ENCODE data around the gene USP6. TPM values are rescaled to one million over a fixed set of nuclear protein-coding genes. Genes with fewer than 3 reads are reported as not detected.
"Not testable (repeated sequence)": the region's sequence is repeated elsewhere in the genome, so short reads cannot be mapped to it uniquely, and the experiment has no call there.

The USP6 gene
- total RNA-seq, 1 experiment from 2014 or later = not detected

DNA sequence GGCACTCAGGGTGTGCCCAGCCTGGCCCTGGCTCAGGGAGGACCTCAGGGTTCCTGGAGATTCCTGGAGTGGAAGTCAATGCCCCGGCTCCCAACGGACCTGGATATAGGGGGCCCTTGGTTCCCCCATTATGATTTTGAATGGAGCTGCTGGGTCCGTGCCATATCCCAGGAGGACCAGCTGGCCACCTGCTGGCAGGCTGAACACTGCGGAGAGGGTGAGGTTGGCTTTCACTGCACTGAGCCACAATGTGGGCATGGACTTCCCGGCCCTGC lies 23.6 kb downstream of the USP6 start:
- intact Hi-C loops (cut with micrococcal nuclease) = no loop called here
- DNase-seq (ENCODE audit: unreplicated experiment) = no peak
- TF ChIP-seq, protein P1, sequence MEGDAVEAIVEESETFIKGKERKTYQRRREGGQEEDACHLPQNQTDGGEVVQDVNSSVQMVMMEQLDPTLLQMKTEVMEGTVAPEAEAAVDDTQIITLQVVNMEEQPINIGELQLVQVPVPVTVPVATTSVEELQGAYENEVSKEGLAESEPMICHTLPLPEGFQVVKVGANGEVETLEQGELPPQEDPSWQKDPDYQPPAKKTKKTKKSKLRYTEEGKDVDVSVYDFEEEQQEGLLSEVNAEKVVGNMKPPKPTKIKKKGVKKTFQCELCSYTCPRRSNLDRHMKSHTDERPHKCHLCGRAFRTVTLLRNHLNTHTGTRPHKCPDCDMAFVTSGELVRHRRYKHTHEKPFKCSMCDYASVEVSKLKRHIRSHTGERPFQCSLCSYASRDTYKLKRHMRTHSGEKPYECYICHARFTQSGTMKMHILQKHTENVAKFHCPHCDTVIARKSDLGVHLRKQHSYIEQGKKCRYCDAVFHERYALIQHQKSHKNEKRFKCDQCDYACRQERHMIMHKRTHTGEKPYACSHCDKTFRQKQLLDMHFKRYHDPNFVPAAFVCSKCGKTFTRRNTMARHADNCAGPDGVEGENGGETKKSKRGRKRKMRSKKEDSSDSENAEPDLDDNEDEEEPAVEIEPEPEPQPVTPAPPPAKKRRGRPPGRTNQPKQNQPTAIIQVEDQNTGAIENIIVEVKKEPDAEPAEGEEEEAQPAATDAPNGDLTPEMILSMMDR (IDR thresholded peaks at IDR 0.05; ENCODE audit: unreplicated experiment) = no peak
- POLR2A ChIA-PET = no interaction called here
- Mint-ChIP-seq H3K27ac (ENCODE audit: low read depth, unreplicated experiment) (no peak overlapping the region), H3K36me3 (ENCODE audit: insufficient read depth, unreplicated experiment) (no peaks in the 10 kb centered on the region), H3K4me1 (ENCODE audit: insufficient read depth, unreplicated experiment) (no peaks in the 10 kb centered on the region), H3K9me3 (ENCODE audit: unreplicated experiment) (no peaks in the 10 kb centered on the region), H3K4me3 (ENCODE audit: unreplicated experiment) (no peak overlapping the region), H3K27me3 (ENCODE audit: insufficient read depth, unreplicated experiment) (no peaks in the 10 kb centered on the region)
- CTCF ChIA-PET = no interaction called here
- no TSS peak for BruUV-seq (replicated peaks)

DNA sequence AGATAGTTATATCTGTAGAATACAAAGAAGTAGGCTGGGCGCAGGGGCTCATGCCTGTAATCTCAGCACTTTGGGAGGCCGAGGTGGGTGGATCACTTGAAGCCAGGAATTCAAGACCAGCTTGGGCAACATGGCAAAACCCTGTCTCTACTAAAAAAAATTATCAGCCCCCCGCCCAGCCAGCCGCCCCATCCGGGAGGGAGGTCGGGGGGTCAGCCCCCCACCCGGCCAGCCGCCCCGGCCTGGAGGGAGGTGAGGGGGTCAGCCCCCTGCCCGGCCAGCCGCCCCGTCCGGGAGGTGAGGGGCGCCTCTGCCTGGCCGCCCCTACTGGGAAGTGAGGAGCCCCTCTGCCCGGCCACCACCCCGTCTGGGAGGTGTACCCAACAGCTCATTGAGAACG lies 27.0 kb downstream of the USP6 start:
- H3K4me1 Mint-ChIP-seq (ENCODE audit: insufficient read depth, unreplicated experiment); H3K9me3 Mint-ChIP-seq (ENCODE audit: unreplicated experiment); intact Hi-C loops (cut with micrococcal nuclease); H3K36me3 Mint-ChIP-seq (ENCODE audit: insufficient read depth, unreplicated experiment); H3K4me3 Mint-ChIP-seq (ENCODE audit: unreplicated experiment); H3K27ac Mint-ChIP-seq (ENCODE audit: low read depth, unreplicated experiment); BruUV-seq (replicated peaks); DNase-seq (ENCODE audit: unreplicated experiment); POLR2A ChIA-PET: not testable (repeated sequence)
- peaks cover 20% of the 10 kb centered on the region for H3K27me3 Mint-ChIP-seq (ENCODE audit: insufficient read depth, unreplicated experiment)
- CTCF ChIA-PET = interaction anchor here (0.6 kb wide), 1 partner anchor 11 kb away, joined by 3 read pairs; no protein-coding TSS in a partner anchor

DNA sequence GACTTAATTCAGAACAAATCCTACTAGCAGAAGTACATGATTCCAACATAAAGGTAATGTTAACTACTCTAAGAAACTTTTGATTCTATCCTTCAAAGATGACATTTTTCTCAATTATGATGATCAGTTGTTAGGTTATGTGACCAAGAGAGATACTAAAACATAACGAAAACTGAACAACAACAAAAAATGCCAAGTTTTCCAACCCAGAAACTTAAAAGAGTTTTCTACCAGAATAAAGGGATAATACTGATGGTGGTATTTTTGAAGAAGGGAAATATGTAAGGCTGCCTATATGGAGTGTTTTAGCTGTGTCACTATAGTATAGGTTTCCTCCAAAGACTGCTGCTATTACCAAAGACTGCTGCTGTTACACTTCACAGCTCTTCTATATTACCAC lies 30.3 kb downstream of the USP6 start:
- H3K27me3 Mint-ChIP-seq (ENCODE audit: insufficient read depth, unreplicated experiment) = peaks cover 36% of the 10 kb centered on the region
- H3K4me3 Mint-ChIP-seq (ENCODE audit: unreplicated experiment); CTCF ChIA-PET; intact Hi-C loops (cut with micrococcal nuclease); H3K36me3 Mint-ChIP-seq (ENCODE audit: insufficient read depth, unreplicated experiment); H3K4me1 Mint-ChIP-seq (ENCODE audit: insufficient read depth, unreplicated experiment); DNase-seq (ENCODE audit: unreplicated experiment); H3K9me3 Mint-ChIP-seq (ENCODE audit: unreplicated experiment); POLR2A ChIA-PET; H3K27ac Mint-ChIP-seq (ENCODE audit: low read depth, unreplicated experiment); BruUV-seq (replicated peaks): not testable (repeated sequence)

DNA sequence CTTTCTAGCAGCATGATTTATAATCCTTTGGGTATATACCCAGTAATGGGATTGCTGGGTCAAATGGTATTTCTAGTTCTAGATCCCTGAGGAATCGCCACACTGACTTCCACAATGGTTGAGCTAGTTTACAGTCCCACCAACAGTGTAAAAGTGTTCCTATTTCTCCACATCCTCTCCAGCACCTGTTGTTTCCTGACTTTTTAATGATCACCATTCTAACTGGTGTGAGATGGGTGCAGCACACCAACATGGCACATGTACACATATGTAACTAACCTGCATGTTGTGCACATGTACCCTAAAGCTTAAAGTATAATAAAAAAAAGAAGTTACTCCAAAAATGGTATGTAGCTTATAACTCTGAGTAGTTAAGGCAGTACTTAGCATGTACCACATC lies 44.9 kb downstream of the USP6 start:
- intact Hi-C loops (cut with micrococcal nuclease); POLR2A ChIA-PET; H3K36me3 Mint-ChIP-seq (ENCODE audit: insufficient read depth, unreplicated experiment); CTCF ChIA-PET; H3K4me3 Mint-ChIP-seq (ENCODE audit: unreplicated experiment); DNase-seq (ENCODE audit: unreplicated experiment); BruUV-seq (replicated peaks); H3K4me1 Mint-ChIP-seq (ENCODE audit: insufficient read depth, unreplicated experiment); H3K9me3 Mint-ChIP-seq (ENCODE audit: unreplicated experiment); H3K27ac Mint-ChIP-seq (ENCODE audit: low read depth, unreplicated experiment): not testable (repeated sequence)
- H3K27me3 Mint-ChIP-seq (ENCODE audit: insufficient read depth, unreplicated experiment) = peaks cover 26% of the 10 kb centered on the region

DNA sequence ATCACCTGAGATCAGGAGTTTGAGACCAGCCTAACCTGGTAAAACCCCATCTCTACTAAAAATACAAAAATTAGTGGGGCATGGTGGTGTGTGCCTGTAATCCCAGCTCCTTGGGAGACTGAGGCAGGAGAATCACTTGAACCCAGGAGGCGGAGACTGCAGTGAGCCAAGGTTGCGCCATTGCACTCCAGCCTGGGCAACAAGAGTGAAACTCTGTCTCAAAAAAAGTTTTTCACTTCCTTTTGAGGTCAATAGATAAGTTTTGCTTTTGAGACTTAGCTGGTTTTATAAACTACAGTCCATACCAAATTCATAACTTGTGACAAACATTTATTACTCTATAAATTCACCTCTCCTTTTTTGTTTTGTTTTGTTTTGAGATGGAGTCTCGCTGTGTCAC lies 46.0 kb downstream of the USP6 start:
- H3K9me3 Mint-ChIP-seq (ENCODE audit: unreplicated experiment); CTCF ChIA-PET; H3K4me3 Mint-ChIP-seq (ENCODE audit: unreplicated experiment); H3K27ac Mint-ChIP-seq (ENCODE audit: low read depth, unreplicated experiment); H3K4me1 Mint-ChIP-seq (ENCODE audit: insufficient read depth, unreplicated experiment); H3K36me3 Mint-ChIP-seq (ENCODE audit: insufficient read depth, unreplicated experiment); BruUV-seq (replicated peaks); DNase-seq (ENCODE audit: unreplicated experiment); intact Hi-C loops (cut with micrococcal nuclease): not testable (repeated sequence)
- POLR2A ChIA-PET = interaction anchor here (0.7 kb wide), 1 partner anchor 708 kb away, joined by 3 read pairs; no protein-coding TSS in a partner anchor
- peaks cover 26% of the 10 kb centered on the region for H3K27me3 Mint-ChIP-seq (ENCODE audit: insufficient read depth, unreplicated experiment)

DNA sequence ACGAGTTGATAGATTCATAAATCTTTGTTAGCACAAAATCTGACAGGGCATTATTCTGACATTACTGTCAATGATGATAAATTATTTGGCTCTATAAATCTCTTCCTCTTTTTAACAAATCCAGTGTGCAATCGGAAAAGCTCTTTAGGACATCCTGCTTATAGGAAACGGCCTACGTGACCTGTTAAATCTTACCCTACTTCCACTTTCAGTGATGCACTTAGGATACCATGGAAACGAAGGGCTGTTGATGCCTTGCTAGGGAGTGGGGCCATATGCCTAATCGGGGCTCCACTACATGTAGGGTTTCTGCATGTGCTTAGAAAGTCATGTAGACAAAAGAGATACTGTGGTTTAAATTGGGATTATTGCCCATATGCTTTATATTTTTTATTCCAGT lies 48.6 kb downstream of the USP6 start:
- H3K9me3 Mint-ChIP-seq (ENCODE audit: unreplicated experiment) = no peaks in the 10 kb centered on the region

DNA sequence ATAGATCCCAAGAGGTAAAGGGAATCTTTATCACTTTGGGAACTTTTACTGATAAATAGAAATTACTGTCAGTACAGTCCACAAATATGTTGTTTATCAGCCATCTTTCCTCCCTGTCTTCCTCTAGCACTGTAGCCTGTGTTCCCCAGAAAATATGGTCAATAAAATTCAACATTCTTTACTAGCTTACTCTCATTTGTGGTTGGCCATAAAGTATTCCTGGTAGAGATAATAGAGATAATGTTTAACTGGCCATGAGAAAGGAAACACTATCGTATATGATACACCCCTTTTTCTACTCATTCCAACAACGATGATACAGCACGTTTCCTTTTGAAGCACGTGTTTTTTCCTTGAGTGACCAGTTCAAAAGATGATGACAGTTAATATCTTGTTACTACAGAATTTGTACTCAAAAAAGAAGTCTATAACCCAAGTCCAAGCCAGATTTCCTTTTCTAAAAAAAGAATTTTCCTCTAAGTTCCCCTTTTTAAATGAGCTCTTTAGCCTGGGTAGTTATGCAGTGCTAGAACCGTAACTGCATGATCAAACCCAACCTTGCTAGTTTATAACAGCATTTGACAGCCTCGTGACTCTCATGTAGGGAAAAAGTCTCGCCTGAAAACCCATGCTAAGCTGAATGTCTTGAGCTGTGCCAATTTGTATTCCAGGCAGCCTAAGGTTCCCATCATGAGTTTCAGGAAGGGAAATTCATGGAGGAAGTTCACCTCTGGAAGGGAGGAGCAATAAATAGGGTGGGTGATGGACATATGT lies 50.1 kb downstream of the USP6 start:
- H3K4me3 Mint-ChIP-seq (ENCODE audit: unreplicated experiment); H3K27me3 Mint-ChIP-seq (ENCODE audit: insufficient read depth, unreplicated experiment); BruUV-seq (replicated peaks); DNase-seq (ENCODE audit: unreplicated experiment); CTCF ChIA-PET; H3K36me3 Mint-ChIP-seq (ENCODE audit: insufficient read depth, unreplicated experiment); H3K4me1 Mint-ChIP-seq (ENCODE audit: insufficient read depth, unreplicated experiment); H3K27ac Mint-ChIP-seq (ENCODE audit: low read depth, unreplicated experiment); intact Hi-C loops (cut with micrococcal nuclease); H3K9me3 Mint-ChIP-seq (ENCODE audit: unreplicated experiment): not testable (repeated sequence)
- POLR2A ChIA-PET = interaction anchor here (0.7 kb wide), 1 partner anchor 53 kb away, joined by 3 read pairs; no protein-coding TSS in a partner anchor

More for the DNA sequence above, 48.6 kb downstream of the USP6 start:
- Mint-ChIP-seq H3K36me3 (ENCODE audit: insufficient read depth, unreplicated experiment) (no peaks in the 10 kb centered on the region), H3K4me3 (ENCODE audit: unreplicated experiment) (no peak overlapping the region), H3K4me1 (ENCODE audit: insufficient read depth, unreplicated experiment) (no peaks in the 10 kb centered on the region), H3K27ac (ENCODE audit: low read depth, unreplicated experiment) (no peak overlapping the region), H3K27me3 (ENCODE audit: insufficient read depth, unreplicated experiment) (peaks cover 5% of the 10 kb centered on the region)
- DNase-seq (ENCODE audit: unreplicated experiment) = no peak
- ChIA-PET POLR2A (no interaction called here), CTCF (no interaction called here)
- intact Hi-C loops (cut with micrococcal nuclease) = no loop called here
- no TSS peak for BruUV-seq (replicated peaks)
- TF ChIP-seq, protein P1 (IDR thresholded peaks at IDR 0.05; ENCODE audit: unreplicated experiment) = no peak

DNA sequence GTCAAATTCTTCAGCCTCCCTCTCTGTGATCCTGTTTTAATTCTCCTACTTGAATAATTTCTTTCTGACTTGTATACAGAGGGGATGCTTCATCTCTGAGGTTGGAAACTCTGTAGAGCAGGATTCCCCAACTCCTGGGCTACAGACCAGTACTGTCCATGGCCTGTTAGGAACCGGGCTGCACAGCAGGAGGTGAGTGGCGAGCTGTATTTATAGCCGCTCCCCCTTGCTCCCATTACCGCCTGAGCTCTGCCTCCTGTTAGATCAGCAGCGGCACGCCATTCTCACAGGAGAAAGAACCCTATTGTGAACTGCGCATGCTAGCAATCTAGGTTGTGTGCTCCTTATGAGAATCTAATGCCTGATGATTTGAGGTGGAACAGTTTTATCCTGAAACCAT lies 59.2 kb downstream of the USP6 start:
- H3K36me3 Mint-ChIP-seq (ENCODE audit: insufficient read depth, unreplicated experiment); H3K9me3 Mint-ChIP-seq (ENCODE audit: unreplicated experiment); POLR2A ChIA-PET; intact Hi-C loops (cut with micrococcal nuclease); H3K4me1 Mint-ChIP-seq (ENCODE audit: insufficient read depth, unreplicated experiment); BruUV-seq (replicated peaks); H3K27ac Mint-ChIP-seq (ENCODE audit: low read depth, unreplicated experiment); DNase-seq (ENCODE audit: unreplicated experiment); H3K27me3 Mint-ChIP-seq (ENCODE audit: insufficient read depth, unreplicated experiment); CTCF ChIA-PET; H3K4me3 Mint-ChIP-seq (ENCODE audit: unreplicated experiment): not testable (repeated sequence)

Data from MCF 10A (cell line).